GM21423 (cell line): Measurements from ENCODE around the gene COL27A1.

ENCODE experiments used
- ATAC-seq: cut with Tn5 transposase; IDR thresholded peaks from one replicate; pipeline ENCODE4 v1.9.1; 2021; ENCODE audit warnings: mild to moderate bottlenecking, moderate library complexity; ENCODE audit not compliant: unreplicated experiment

The COL27A1 gene

DNA sequence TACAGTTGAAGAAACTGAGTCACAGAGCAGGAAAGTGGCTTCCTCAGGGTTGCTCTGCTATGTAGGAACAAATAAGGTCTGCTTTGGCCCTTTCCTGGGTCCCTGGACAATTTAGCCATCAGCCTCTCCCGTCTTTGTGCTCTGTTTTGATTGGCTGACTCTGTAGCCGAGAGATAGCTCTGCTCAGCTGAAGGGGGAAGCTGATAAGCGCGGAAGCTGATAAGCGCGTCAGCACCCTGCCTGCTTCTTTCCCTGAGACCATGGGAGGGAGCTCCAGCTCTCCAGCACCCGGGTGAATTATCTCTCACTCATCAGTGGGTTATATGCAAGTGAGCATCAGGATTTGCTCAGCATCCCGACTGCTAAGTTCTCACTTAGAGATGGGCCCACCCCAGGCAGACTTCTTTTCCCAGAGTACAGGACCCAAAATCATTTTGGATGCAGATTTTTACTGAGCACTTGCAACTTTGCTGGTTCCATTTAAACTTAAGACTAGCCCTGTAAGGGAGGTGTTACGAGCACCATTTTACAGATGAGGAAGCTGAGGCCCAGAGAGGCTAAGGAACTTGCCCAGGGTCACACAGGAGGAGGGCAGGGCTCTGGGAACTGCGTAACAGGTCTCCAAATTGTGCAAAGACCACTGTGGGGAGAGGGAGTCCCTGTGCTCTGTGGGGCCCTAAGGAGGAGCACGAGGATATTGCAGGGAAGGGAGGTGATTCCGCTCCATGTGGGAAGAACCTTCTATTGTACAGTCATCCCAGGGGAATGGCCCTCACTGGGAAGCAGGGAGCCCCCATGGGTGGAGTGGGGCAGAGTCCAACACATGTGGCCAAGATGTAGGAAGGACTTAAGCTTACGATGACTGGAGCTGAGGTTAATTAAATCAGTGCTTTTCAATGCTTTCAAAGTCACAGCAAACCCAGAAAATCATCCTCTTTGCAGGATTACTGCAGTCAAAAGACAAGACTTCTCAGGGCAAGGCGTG is 83.8 kb downstream of the COL27A1 start:
- no peak for ATAC-seq

DNA sequence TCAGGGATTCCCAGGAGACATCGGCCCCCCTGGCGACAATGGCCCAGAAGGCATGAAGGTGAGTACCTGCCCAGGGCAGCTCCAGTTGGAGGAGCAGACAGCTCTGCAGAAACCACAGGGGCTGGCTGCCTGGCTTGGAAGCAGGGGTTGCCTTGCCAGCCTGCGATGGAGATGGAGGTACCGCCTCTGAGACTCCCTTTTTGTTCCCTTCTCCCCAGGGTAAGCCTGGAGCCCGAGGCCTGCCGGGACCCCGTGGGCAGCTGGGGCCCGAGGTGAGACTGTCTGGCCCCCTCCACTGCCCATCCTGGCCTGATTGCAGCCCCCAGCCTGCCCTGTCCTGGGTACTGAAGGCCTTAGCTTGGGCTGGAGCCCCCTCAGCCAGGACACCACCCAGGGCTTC is 84.9 kb downstream of the COL27A1 start:
- ATAC-seq = no peak

DNA sequence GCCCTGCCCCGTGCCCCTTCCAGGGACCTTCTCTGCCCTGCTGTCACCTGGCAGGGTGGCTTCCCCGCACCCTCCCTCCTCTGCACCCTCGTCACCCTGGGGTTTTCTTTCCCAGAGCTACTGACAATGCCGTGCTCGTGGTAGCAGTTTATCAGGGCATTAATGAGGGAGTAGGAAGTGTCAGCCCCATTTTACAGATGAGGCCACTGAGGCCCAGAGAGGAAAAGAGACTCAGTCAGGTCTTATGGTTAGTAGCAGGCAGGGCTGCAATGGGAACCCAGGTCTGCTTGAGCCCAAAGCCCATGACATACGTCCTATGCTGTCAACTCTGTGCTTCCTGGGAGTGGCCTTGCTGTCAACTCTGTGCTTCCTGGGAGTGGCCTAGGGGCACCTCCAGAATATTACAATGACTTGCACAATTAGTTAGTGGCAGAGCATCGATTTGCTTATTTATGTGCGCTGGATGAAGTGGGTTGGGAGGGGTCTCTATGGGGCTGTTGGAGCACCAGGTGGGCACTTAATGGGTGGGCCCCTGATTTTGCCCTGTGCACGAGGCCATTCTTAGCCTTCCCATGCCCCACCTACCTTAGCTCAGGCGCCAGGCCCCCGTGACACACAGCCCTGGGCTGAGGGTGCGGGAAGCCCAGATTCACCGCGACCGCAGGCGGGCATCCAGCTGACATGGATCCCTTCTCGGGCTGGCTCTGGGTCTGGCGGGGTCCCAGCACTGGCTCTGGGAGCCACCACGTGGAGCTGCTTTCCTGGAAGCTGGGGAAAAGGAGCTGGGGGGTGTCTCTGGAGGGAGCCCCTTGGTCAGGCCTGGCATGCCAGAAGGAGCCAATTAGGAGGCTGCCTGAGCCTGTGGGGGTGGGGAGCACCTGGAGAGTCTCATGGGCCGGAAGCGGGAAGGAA is 85.6 kb downstream of the COL27A1 start:
- no peak for ATAC-seq

DNA sequence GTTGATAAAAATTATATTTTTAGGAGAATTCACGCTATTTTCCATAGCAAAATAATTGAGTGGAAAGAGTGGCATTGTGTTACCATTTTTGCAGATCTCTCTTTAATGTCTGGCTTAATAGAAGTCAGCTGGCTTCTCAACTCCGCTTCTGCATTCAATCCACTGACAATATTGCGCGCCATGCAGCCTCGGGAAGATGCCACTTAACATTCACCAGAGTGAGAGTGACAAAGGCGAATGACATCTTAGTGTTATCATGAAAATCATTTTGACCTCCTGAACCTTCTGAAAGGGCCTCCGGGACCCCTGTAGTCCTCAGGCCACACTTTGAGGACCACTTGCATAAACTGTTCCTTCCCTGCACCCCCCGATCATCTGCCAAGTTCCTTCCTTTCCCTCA is 87.5 kb downstream of the COL27A1 start:
- ATAC-seq = no peak

DNA sequence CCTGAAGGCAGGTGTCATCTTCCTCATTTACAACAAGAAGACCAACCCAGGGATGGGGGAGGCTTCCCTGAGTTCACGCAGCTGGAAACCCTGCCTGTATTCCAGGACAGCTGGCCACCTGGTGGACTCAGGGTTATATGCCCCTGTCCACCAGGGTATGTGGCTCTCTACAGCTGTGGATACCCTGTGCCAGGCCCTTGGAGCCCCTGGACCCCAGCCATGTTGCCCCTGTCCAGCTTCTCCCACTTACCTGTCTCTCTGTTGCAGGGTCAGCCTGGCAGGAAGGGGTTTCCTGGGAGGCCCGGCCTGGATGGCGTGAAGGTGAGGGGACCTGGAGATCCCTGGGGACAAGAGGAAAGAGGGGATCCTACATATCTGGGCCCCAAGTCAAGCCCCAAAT is 87.9 kb downstream of the COL27A1 start:
- no peak for ATAC-seq

DNA sequence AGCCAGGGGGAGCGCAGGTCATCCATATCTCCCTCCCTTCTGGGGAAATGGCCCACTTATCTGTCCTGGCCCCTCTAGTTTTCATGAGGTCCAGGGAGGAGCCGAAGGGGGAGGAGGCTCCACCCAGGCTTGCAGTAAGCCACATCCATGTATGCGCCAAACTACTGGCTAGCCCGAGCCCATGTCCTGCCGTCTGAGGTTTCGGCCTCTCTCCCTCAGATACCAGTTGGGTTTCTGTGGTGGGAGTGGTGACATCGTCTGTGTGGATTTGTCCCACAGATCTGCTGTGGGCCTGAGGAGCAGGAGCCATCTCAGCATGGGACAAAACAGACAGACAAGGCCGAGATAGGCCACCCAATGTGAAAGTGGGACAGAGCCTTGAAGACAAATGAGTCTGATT is 89.2 kb downstream of the COL27A1 start:
- ATAC-seq = no peak

DNA sequence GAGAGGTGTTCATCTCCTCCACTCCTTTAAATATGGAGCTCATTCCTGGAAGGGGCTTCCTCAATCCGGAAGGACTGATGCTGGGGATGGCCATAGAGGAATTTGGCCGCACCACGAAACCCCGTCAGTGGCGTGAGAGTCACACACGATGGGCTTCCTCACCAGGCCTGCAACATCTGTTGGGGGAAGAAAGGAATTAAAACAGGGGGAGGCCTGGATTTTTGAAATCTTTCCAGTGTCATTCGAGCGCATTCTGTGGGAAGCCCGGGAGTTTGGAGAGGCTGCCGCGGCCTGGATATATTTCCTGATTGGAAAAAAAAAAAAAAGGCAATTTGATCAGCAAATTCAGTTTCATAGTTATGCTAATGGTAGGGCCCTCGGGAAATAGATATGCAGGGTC is 91.2 kb downstream of the COL27A1 start:
- no peak for ATAC-seq

DNA sequence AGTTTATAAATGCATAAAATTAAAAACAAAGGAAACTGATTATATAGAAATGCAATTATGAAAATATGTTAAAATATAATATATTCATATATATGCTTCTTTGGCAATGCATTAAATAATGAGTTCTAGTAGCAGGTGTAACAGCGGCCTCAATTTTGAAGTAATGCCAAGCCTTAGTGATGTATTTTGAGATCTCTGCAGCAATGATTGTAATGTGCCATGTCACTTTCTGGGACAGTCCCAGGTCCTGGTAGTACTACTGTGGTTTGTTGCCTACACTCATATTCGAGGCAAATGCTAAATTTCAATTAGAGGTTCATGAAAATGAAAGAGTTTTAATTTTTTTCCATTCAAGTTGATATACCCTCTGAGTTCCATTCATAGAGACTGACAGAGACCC is 91.7 kb downstream of the COL27A1 start:
- ATAC-seq = no peak

DNA sequence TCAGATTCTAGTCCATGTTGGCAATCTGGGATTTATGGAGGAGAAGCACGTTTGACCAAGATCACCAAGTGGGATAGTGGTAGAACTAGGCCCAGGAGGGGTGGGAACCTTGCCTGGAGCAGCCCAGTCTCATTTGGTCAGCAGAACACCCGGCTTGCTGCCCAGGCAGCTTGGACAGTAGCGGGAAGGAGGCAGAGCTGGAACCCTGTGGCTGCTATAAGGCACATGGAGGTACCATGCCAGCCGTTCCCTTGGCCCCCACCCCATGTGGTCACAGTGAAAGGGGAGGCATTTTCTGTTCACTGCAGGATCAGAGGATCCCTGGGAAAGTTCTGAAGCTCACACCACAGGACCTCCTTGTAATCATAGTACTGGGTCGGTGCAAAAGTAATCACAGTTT is 92.2 kb downstream of the COL27A1 start:
- ATAC-seq = no peak

DNA sequence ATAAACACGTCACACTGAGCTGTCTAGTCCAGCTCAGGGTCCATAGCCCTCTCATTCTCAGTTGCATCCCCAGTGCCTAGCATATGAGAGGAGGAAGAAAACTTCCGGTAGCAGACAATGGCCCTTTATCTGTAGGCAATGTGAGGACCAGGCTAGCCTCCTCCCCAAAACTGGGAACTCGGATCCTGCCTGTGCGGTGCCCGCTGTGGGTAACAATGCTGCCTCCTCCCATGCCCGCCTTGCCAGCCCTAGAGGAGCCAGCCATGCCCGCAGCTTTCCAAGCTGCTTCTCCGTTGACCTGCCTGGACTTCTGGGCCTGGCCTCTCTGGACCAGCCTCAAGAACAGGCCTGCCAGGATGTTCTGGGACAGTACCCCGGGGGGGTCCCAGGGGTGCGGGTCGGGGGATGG is 93.0 kb downstream of the COL27A1 start:
- no peak for ATAC-seq

DNA sequence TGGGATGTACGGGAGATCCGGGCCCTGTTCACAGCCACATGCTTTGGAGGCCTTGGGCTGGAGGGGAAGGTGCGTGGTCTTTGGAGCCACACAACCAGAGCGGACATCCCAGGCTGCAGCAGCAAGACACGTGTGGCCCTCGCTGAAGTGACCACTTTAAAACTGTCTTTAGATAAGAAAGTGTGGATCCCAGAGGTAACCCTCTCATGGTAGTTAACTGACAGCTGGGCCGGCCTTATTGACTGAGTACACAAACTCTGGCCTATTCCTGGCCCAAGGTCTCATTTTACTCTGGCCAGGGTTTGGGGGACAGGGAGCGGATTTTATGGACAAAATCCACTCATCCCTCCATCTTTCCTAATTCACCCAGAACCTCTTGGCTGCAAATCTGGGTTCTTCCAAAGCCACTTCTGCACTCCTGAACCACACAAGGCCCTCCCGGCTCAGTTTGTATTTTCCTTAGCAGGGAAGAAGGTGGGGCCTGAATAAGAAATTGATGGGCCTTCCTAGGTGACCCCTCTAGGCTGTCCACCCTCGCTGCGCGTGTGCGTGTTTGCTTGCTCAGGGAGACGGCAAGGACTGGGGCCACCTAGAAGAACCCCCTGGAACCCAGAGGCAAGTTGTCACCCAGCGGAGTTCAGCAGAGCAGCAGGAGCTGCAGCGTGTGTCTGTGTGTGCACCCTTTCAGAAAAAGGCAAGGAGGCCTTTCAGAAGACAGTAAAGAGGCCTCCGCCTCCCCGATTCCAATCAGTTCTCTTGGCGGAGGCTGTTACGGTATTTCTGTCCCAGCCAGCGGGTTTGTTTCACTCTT is 94.3 kb downstream of the COL27A1 start:
- ATAC-seq = no peak

DNA sequence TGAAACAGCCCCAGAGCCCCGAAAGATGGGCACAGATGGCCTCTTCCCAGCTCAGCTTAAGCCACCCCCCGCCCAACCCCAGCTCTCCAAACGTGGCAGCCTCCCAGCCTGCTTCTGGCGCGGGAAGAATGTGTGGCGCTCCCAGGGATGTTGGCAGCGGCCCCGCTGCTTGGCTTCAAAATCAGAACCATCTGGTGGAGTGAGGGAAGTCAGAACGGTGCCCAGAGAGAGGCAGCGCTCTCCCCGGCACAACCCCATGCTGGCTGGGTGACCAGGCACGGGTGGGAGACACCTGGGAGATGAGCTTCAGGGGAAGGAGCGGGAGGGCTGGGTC is 94.9 kb downstream of the COL27A1 start:
- ATAC-seq = no peak

DNA sequence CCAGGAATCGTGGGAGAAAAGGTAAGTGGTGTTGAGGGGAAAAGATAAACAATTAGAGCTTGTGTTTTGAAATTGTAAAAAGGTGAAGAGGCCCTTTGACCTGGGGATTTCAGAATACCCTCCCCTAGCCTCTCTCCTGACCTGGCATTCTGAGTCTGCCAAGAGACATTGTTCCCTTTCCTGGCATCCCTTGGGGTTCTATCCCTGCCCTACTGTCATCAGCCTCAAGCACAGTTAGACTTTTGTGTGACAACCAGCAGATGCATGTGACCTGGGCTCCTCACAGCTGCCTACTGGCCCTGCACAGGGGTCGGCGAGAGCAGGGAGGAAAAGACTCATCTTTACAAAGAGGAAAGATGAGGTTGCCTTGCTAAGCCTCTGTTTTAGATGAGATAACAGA is 95.3 kb downstream of the COL27A1 start:
- ATAC-seq = no peak

DNA sequence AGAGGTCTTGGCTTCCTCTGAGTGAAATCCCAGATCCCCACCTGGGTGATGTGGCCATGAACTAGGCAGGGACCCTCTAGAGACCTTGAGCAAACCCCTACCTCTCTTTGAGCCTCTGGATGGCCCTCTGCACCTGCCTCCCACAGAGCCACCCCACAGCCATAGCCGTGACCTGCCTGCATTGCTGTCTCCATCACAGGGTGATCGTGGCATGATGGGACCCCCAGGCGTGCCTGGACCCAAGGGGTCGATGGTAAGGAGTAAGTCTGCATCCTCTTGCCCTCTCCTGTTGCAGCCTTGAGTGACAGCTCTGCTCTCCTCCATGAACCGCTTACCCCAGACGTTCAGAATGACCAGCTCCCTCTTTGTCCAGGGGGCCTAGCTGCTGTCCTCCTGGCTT is 97.1 kb downstream of the COL27A1 start:
- ATAC-seq = no peak

DNA sequence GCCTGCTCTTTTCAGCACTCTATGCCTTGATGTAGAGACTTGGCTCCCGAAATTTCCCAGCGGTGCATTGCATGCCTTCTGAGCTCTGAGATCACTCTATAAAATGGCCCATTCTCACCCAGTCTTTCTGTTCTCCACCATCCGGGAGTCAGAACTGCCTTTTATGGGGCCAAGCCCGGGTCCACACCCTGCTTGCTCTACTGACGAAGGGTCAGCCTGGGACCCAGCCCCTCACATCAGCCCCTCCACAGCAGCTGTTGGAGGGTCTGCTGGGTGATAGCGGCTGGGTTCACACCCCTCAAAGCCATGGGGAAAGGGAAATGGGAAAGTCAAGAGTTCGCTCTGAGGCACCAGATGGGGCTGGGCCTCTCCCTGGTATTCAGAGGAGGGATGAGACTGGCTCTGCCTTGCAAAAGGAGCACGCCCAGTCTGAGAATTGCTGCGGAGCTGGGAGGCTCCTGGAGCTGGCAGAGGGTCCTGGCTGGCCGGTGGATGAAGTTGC is 101.5 kb downstream of the COL27A1 start:
- ATAC-seq = no peak

DNA sequence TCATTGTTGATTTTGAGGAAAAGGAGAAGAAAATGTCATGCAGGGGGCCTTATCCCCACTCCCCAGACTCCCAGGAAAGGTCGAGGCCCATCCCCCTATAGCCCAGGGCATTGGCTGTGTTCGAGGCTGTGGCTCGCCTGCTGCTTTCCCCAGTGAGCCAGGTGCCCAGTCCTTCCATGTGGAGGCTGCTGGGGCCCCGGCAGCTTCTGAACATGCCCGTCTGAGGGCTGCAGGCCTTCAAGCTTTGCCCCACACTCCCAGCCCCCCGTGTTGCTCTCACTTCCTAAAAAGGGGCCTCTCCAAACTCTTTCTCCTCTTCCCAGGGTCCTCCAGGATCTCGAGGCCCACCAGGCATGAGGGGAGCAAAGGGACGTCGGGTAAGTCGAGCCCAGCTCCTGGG is 102.9 kb downstream of the COL27A1 start:
- ATAC-seq = no peak

DNA sequence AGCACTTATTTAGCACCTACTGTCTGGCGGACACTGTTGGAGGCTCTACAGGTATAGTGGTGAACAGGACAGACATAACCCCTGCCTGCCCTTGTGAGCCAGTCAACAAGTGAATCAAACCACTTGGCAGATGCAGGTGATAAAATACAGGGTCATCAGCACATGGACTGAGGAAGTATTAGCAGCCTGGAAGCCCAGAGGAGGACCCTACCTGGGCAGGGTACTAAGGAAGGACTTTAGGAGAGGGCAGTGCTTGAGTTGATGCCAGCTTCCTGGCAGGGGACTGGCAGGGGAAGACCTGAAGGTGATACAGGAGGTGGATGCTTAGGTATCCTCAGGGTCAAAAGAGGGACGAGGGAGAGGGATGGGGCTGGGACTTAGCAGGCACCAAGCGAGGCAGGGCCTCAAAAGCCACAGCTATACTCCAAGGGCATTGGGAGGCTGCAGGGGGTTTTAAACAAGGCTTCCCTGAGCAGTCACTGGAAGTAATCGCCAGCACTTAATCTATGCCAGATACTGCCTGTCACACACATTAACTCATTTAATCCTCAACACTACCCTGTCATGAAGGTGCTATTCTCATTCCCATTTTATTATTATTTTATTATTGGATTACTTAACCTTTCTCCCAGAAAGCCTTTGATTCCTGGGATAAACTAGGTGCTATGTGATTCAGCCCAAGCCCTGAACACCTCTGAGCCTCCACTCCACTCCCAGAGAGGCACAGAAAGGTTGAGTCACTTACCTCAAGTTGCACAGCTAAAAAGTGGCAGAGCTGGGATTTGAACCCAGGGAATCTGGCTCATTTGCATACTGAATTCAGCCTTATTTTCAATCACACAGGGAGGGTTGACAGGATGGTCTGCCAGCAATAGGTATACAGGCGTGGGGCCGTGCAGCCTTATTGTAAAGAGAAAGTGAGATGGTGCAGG is 103.8 kb downstream of the COL27A1 start:
- ATAC-seq = no peak

DNA sequence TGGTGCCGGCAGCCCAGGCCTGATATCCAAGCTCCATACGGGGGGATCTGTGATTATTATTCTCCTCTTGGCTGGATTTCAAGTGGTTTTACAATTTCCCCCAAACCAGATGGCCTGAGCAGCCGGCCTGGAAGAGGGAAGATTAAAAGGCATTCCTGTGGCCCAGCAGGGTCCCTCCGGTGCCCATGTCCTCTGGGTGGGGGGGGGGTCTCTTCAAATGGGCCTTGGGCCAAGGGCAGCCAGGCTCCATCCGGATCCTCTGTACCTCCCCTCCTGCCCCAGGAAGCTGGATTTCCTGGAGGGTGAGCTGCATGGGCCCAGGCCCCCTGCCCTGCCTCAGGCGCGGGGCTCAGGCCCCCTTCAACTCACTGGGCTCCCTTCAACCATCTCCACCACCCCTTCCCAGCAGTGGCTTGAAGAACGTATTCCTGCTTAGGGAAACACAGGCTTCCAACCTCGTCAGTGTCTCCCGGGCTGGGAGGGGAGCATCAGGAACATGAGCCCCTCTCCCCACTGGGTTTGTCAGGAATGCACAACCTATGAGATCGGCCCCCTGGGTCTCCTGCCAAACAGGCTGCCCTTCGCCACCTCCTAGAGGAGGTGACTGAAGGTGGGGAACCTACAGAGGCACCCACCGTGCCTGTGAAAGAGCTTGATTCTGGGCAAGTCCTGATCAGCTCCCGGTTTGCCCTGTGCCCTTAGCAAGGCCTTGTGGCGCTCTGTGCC is 104.6 kb downstream of the COL27A1 start:
- ATAC-seq = no peak

DNA sequence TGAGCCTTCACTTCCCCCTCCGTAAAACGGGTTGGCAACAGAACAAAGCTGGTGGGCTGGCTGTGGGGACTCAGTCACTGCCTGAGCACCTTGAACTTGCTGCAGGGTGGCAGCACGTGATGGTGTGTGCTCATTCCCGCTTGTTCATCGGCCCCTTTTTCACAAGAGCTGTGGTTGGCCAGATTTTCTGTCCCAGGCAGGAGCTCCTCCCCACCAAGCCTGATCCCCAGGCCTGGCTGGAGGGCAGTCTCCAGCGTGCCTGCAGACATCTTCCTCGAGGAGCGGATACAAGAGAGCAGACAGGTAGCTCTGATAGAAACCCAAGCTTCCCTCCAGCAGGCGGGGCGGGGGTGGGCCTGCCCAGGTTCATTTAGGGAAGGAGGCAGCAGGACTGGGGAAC is 105.7 kb downstream of the COL27A1 start:
- no peak for ATAC-seq
